Upper lobe of left lung (tissue), 4 donors: ENCODE data around the gene RRP1.

Source experiments
- EP300 ChIP-seq, 4 donors: sonication (generic); formaldehyde crosslinking; IDR thresholded peaks; one replicate each; pipeline ENCODE4 v1.5.1; 2017; ENCODE audit warnings: antibody characterized with exemption in 4 of 4, control low read depth in 2 of 4
- POLR2A ChIP-seq, 4 donors: fragments of 450-650 bp; IDR thresholded peaks; one replicate each; pipeline ENCODE4 v1.5.1; 2016 to 2017; ENCODE audit warnings: antibody characterized with exemption in 4 of 4, mild to moderate bottlenecking in 2 of 4
- POLR2AphosphoS5 ChIP-seq, 2 donors: sonication (generic); formaldehyde crosslinking; IDR thresholded peaks; one replicate each; pipeline ENCODE4 v1.5.1; 2017; ENCODE audit warnings: antibody characterized with exemption in 2 of 2
- TF ChIP-seq, protein P1 (sequence below), 6 experiments: fragments of 450-650 bp in 4 of 6; fragments of 200-600 bp in 2 of 6; sonication (generic) in 2 of 6; IDR thresholded peaks; one replicate each; pipeline ENCODE4 v1.5.1; 2016 to 2019; ENCODE audit warnings: antibody characterized with exemption in 6 of 6

DNA sequence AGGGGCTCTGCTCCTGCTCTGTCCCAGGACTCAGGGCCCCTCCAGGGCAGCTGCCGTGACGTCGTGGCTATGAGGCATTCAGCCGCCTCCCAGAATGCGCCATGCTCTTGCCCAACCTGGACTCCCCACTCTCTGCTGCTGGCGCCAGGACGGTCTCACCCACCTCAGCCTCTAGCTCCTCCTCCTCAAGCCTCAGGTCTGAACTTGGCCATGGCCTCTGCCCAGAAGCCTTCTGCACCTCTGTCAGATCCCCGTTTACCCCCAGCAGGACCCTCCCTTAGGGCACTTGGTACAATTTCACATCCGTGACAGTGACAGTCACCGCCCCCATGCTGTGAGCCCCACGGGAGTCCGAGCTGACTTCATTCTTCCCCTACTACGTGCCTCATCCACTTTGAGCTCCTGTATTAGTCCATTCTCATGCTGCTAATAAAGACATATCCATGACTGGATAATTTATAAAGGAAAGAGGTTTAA lies 18.1 kb upstream of the RRP1 start:
- TF ChIP-seq, protein P1, sequence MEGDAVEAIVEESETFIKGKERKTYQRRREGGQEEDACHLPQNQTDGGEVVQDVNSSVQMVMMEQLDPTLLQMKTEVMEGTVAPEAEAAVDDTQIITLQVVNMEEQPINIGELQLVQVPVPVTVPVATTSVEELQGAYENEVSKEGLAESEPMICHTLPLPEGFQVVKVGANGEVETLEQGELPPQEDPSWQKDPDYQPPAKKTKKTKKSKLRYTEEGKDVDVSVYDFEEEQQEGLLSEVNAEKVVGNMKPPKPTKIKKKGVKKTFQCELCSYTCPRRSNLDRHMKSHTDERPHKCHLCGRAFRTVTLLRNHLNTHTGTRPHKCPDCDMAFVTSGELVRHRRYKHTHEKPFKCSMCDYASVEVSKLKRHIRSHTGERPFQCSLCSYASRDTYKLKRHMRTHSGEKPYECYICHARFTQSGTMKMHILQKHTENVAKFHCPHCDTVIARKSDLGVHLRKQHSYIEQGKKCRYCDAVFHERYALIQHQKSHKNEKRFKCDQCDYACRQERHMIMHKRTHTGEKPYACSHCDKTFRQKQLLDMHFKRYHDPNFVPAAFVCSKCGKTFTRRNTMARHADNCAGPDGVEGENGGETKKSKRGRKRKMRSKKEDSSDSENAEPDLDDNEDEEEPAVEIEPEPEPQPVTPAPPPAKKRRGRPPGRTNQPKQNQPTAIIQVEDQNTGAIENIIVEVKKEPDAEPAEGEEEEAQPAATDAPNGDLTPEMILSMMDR (IDR thresholded peaks at IDR 0.05): no peak
- TF ChIP-seq POLR2A (IDR thresholded peaks at IDR 0.05) (no peak), EP300 (IDR thresholded peaks at IDR 0.05) (no peak), POLR2AphosphoS5 (IDR thresholded peaks at IDR 0.05) (no peak)
